Measurements from ENCODE around the gene PNKP.

Gene PNKP

DNA sequence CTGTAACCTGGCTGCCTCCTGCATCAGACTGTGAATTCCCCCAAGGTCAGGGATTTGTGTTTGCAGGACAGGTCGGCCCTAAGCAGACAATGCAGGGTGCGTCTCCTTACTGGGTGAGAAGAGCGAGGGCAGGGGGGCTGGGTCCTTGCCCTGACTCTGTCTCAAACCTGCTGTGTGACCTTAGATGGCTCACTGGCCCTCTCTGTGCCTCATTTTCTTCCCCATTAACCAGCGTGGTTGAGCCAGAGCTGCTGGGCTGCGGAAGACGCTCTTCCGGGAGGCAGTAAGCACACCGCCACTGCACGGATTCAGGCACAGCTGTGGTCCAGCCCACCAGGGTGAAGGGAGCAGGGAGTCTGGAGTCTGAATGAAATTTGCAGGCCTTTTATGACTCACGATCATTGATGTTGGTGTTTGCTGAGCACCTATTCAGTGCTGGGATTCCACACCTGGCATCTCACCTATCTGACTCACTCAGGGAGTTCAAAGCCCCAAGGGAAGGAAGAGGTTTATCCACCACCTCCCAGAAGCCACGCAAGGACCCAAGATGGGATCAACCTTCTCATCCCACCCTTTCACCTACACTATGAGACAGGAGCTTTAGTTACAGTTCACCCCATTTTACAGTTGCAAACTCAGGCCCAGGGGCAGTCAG, 7.3 kb upstream of the PNKP start:
- no peak for DNase-seq

DNA sequence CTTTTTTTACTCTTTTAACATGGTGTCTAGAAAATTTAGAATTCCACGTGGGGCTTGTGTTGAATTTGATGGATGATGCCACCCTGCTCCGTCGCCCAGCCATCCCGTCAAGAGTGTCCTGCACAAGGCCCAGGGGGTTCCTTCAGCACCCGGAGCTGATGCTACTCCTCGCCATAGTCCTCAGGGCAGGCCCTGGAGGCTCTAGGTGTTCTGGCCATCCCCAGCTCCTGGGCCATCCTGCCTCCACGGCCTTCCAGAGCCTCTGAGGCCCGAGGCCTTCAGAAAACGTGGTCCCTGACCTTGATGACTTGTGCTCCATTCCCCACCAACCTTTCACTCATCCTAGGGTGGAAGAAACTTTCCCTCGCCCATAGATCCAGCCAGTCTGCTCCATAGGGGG, 6.5 kb upstream of the PNKP start:
- no peak for DNase-seq

GRCh38 chr19:49873129-49873521, 5.7 kb upstream of the PNKP start:
- no peak for DNase-seq

GRCh38 chr19:49872245-49873128, 5.1 kb upstream of the PNKP start:
- DNase-seq, result no peak

DNA sequence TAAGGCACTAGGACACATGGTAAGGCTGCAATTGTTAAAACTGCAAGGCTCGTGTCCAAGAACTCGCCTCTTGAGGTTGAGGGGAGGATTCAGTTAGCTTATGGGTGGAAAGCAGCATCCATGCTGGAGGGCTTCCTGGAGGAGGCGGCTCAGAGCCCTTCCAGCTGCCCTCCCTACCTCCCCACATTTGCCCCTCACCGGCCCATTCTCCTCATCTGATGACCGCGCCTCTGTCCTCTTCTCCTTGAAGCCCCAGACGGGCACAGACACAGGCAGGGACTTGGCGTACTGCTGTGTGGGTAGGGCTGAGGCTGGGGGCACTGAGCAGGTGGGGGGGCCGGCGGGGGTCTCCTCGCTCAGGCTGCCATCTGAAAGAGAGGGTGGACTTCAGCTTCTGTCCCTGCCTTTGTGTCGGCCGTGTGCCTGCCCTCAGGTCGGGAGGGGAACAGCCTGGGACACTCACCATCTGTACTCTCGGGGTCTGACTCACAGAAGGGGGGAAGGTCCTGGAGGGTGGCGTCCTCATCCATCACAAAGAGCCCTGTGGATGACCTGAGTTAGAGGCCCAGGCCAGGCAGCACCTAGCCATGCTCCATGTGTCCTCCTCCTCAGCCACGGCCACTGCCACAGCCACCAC, 4.1 kb upstream of the PNKP start:
- no peak for DNase-seq

GRCh38 chr19:49870309-49870901, 3.0 kb upstream of the PNKP start:
- DNase-seq, result no peak

GRCh38 chr19:49869484-49870308, 2.3 kb upstream of the PNKP start:
- peak; percentile 100 for DNase-seq

- DNase-seq, result no peak
Observed at GRCh38 chr19:49869009-49869483, 1.7 kb upstream of the PNKP start.

- no peak for DNase-seq
Observed at GRCh38 chr19:49864890-49865289, 2.5 kb downstream of the PNKP start.

DNA sequence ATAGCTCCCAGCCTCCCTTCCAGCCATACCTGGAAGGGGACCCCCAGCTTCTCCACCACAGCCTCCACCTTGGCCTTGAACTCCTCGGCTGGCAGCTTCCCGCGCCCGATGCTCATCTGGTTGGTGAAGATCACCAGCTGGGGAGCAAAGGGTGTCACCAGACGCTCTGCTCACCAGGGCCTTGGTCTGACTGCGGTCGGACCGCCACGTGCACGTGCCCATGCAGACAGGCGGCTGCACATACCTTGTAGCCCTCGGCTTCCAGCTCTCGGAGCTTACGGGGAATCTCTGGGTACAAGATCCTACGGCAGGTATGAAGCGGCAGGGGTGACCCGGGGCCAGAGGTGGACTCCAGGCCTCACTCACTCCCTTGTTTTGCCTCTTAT, 3.4 kb downstream of the PNKP start:
- DNase-seq, result no peak

- no peak for DNase-seq
Observed at GRCh38 chr19:49863254-49863934, 4.0 kb downstream of the PNKP start.

DNA sequence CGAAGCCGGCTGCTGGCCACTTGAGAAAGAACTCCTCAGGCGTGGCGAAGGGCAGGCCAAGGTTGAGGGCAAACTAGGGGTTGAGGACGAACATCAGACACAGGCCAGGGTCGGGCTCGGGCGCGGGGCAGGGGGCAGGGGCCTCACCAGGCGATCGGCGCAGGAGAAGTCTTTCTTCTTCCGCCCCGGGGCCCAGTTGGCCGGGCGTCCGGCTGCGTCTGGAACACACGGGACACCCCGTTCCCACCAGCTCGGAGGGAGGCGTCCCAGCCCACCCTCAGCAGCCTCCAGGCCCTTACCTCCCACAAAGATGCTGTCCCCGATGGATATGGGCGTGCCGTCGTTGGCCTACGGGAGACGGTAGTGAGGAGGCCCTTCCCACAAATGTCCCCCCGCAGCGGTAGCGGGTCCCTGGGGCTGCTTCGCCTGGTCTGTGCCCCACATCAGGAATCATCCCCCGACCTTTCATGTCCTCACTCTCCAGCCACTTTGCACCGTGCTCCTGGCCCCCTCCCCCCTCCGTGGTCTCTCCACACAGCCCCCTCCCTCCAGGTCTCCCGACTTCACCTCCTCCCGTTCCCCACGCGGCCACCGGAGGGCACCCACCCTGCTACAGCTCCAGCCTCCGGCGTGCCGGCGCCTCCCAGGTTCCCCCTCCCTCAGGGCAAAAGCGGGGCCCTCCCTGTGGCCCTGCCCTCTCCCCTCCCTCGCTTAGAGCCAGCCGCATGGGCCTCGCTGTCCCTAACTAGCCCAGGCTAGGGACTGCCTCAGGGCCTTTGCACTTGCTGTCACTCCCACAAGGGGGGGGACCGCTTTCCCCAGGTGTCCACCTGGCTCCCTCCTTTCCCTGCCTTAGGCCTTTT, 4.8 kb downstream of the PNKP start:
- DNase-seq, result no peak

GRCh38 chr19:49861541-49862378, 5.6 kb downstream of the PNKP start:
- no peak for DNase-seq

DNA sequence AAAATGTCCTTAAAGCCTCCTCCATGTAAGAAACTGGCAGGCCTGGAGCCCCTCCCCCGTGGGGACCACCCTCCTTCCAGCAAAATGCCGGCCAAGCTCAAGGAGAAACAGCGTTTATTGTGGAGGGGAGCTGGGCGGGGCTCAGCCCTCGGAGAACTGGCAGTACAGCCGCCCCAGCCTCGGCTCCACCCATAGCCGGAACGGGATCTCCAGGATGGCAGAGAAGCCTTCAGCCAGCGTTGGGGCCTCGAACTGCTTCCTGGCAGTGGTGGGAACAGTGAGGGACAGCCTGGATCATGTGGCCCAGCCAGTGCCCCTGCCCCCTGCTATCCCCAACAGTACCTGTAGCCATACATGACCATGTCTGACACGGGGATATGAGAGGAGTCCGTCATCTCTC, 6.3 kb downstream of the PNKP start:
- DNase-seq, result no peak

- no peak for DNase-seq
Observed at GRCh38 chr19:49860336-49861102, 6.9 kb downstream of the PNKP start.

DNA sequence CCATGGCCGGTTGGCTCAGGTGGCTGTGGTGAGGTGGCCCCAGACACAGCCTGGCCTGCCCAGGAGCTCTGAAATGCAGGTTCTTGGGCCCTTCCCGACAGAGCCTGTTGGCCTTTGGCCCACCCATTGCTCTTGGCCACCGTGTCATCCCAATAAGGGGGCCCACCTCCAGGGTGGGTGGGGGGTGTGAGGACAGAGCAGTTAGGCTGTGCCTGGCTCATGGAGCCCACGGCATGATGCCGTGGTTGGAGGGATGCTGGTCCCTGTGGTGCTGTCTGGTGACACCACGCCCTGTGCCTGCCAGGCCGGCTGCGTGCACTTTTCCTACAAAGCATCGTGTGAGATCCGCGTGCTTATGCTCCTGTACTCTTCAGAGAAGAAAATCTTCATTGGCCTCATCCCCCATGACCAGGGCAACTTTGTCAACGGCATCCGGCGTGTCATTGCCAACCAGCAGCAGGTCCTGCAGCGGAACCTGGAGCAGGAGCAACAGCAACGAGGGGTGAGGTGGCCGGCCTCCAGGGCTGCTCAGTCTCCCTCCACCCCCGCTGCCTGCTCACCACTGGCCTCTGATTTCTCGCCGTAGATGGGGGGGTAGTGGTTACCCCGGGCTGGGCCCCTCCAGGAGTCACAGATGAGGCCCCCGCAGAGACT, 7.6 kb downstream of the PNKP start:
- no peak for DNase-seq

- no peak for DNase-seq
Observed at GRCh38 chr19:49858088-49858985, 9.0 kb downstream of the PNKP start.

DNA sequence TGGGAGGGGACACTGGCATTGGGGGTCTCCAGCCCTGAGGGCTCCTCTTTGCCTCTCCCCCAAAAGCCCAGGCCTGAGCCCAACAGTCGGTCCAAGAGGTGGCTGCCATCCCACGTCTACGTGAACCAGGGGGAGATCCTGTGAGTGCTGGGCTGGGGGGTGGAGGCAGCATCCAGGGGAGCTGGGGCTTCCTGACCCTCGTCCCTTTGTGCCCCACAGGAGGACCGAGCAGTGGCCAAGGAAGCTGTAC, 9.6 kb downstream of the PNKP start:
- DNase-seq, result no peak

All from NCI-H524 treated with DMSO at 0.1 percent for 48 hours (cell line).